GM12878 (cell line): Measurements from ENCODE around the gene NPTX1. TPM values are rescaled to one million over a fixed set of nuclear protein-coding genes. Genes with fewer than 3 reads are reported as not detected.

Experiments
- ATAC-seq: fragments of 200-7000 bp; cut with Tn5 transposase; 3 replicates; pipeline ENCODE4 v1.9.1; 2020; ENCODE audit warnings: mild to moderate bottlenecking, moderate library complexity
- BruUV-seq: library from RNA; stranded (reverse); fragments of 400-500 nt; replicated peaks from 2 replicates; lab custom pipeline; 2021; lab: Mats Ljungman, UMichigan
- CTCF ChIA-PET: fragments of 300-600 bp; sonication (Branson Sonifier 250); formaldehyde crosslinking; extraction: SDS; loops from one replicate; lab custom pipeline; 2021; ENCODE audit warnings: inconsistent platforms; lab: Yijun Ruan, JAX
- POLR2A ChIA-PET: fragments of 350-600 bp; formaldehyde crosslinking; extraction: SDS; loops from one replicate; lab custom pipeline; 2021; ENCODE audit warnings: inconsistent platforms; lab: Charles Lee
- RAD21 ChIA-PET: fragments of 300-600 bp; sonication (Branson Sonifier 250); formaldehyde crosslinking; loops from one replicate; lab custom pipeline; 2023; ENCODE audit warnings: antibody characterized with exemption; ENCODE audit not compliant: unreplicated experiment; lab: Charles Lee
- SMC1A ChIA-PET: fragments of 300-600 bp; sonication (Branson Sonifier 250); formaldehyde crosslinking; loops from one replicate; lab custom pipeline; 2023; ENCODE audit not compliant: unreplicated experiment, uncharacterized antibody; lab: Charles Lee
- DNase-seq: peaks from one replicate; pipeline ENCODE4 v3.0.0-alpha.2; 2011; ENCODE audit warnings: low read depth, low spot score
- FAIRE-seq: peaks from 3 replicates; lab custom pipeline; 2011; peaks lifted over from hg19 to GRCh38; lab: Jason Lieb, UNC
- H2AFZ ChIP-seq: 2 replicates; pipeline ENCODE4 v1.6.0; 2011; ENCODE audit warnings: low read depth, low read length, control low read depth; ENCODE audit not compliant: control insufficient read depth
- H3K27ac ChIP-seq: 2 replicates; pipeline ENCODE4 v1.5.1; 2011; ENCODE audit warnings: control low read depth; ENCODE audit not compliant: control insufficient read depth, insufficient read depth
- H3K27me3 ChIP-seq, 2 experiments: replicated peaks in 1 of 2; 2 replicates each; pipeline versions ENCODE4 v1.6.0 to v1.6.1; 2011; ENCODE audit warnings: low read length in 1 of 2; ENCODE audit not compliant: control insufficient read depth in 2 of 2, insufficient read depth in 2 of 2
- H3K36me3 ChIP-seq, 2 experiments: 2 replicates each; pipeline ENCODE4 v1.5.1; 2011; ENCODE audit warnings: low read length in 1 of 2; ENCODE audit not compliant: control insufficient read depth in 2 of 2, insufficient read depth in 2 of 2
- H3K4me1 ChIP-seq: 2 replicates; pipeline ENCODE4 v1.6.1; 2011; ENCODE audit warnings: mild to moderate bottlenecking, low read length, moderate library complexity, mixed read lengths; ENCODE audit not compliant: control insufficient read depth, insufficient read depth
- H3K4me2 ChIP-seq: 2 replicates; pipeline ENCODE4 v1.6.0; 2011; ENCODE audit warnings: control low read depth; ENCODE audit not compliant: control insufficient read depth, insufficient read depth
- H3K4me3 ChIP-seq: fragments of 200-600 bp; sonication (generic); 2 replicates; pipeline ENCODE4 v1.5.1; 2016
- H3K79me2 ChIP-seq: 2 replicates; pipeline ENCODE4 v1.6.0; 2011; ENCODE audit warnings: low read length; ENCODE audit not compliant: control insufficient read depth, insufficient read depth
- H3K9ac ChIP-seq: 2 replicates; pipeline ENCODE4 v1.8.0; 2011; ENCODE audit warnings: low read length, control low read depth, mixed read lengths; ENCODE audit not compliant: control insufficient read depth, insufficient read depth
- H3K9me3 ChIP-seq: replicated peaks from 3 replicates; pipeline ENCODE4 v1.5.1; 2011; ENCODE audit warnings: mild to moderate bottlenecking, low read length; ENCODE audit not compliant: control insufficient read depth, insufficient read depth
- H4K20me1 ChIP-seq: 2 replicates; pipeline ENCODE4 v1.6.0; 2011; ENCODE audit not compliant: control insufficient read depth, insufficient read depth
- EGR1 ChIP-seq, 2 experiments: IDR thresholded peaks; 1 replicate in 1 of 2; 2 replicates in 1 of 2; pipeline ENCODE4 v1.6.1; 2011 to 2012; ENCODE audit warnings: low read depth in 2 of 2, low read length in 2 of 2, borderline replicate concordance in 1 of 2, mild to moderate bottlenecking in 1 of 2, moderate library complexity in 1 of 2
- IKZF2 ChIP-seq, 2 experiments: fragments of 450-650 bp; IDR thresholded peaks; 2 replicates each; pipeline ENCODE4 v1.6.1; 2017; ENCODE audit warnings: mild to moderate bottlenecking in 2 of 2, moderate library complexity in 2 of 2
- JUND ChIP-seq: IDR thresholded peaks from 2 replicates; pipeline ENCODE4 v1.6.1; 2012; ENCODE audit warnings: low read depth, mild to moderate bottlenecking, low read length, improper control_type of control experiment, moderate library complexity
- NR2C1 ChIP-seq: fragments of 450-650 bp; IDR thresholded peaks from 2 replicates; pipeline ENCODE4 v1.6.1; 2017; ENCODE audit warnings: antibody characterized with exemption, mild to moderate bottlenecking, moderate library complexity
- RAD51 ChIP-seq: fragments of 450-650 bp; IDR thresholded peaks from 2 replicates; pipeline ENCODE4 v1.6.1; 2016; ENCODE audit warnings: moderate library complexity, mild to moderate bottlenecking, inconsistent platforms
- RB1 ChIP-seq: fragments of 450-650 bp; formaldehyde crosslinking; IDR thresholded peaks from 2 replicates; pipeline ENCODE4 v1.6.1; 2017; ENCODE audit warnings: mild to moderate bottlenecking, borderline replicate concordance
- SMC3 ChIP-seq: IDR thresholded peaks from 2 replicates; pipeline ENCODE4 v1.6.1; 2011; ENCODE audit warnings: low read length, improper control_type of control experiment, borderline replicate concordance
- TCF12 ChIP-seq: IDR thresholded peaks from 2 replicates; pipeline ENCODE4 v1.6.1; 2011; ENCODE audit warnings: low read depth, mild to moderate bottlenecking, low read length
- ZNF217 ChIP-seq: fragments of 450-650 bp; IDR thresholded peaks from 2 replicates; pipeline ENCODE4 v1.6.1; 2017; ENCODE audit warnings: antibody characterized with exemption, mild to moderate bottlenecking
- WGBS: methylation state at CpG from one replicate; pipeline ENCODE4 v1.1.6; 2016; ENCODE audit warnings: low lambda C conversion rate; ENCODE audit not compliant: insufficient replicate concordance, insufficient coverage; ENCODE audit errors: missing lambda C conversion rate; 5-methylcytosine and 5-hydroxymethylcytosine counted together
- in situ Hi-C: fragments of 300-500 bp; cut with MboI; formaldehyde crosslinking; loops from 9 replicates; pipeline ENCODE4 v1.14.3; 2018; ENCODE audit warnings: mixed read lengths
- intact Hi-C: fragments of 100-400 bp; cut with micrococcal nuclease; formaldehyde crosslinking; loops from one replicate; pipeline ENCODE4 v1.14.2; 2022; ENCODE audit not compliant: unreplicated experiment
- polyA plus RNA-seq, 11 experiments: library from polyadenylated mRNA; depleted of rRNA in 4 of 11; unstranded in 6 of 11; stranded (reverse) in 5 of 11; fragments of >200 nt; fragmentation: Nextera tagmentation in 4 of 11; fragmentation: Illumina TruSeq in 1 of 11; extraction: Ambion mirVana in 4 of 11; extraction: Trizol in 1 of 11; gene quantifications; 1 replicate in 1 of 11; 2 replicates in 10 of 11; pipeline versions ENCODE4 v1.2.1 to v1.2.3, GENCODE V29; 2011 to 2016; ENCODE audit warnings: inconsistent platforms in 2 of 11, missing spikeins in 2 of 11, low read depth in 1 of 11
- total RNA-seq, 4 experiments: library from RNA; depleted of rRNA in 3 of 4; stranded (reverse); fragments of >200 nt in 3 of 4; fragmentation: Illumina TruSeq in 1 of 4; extraction: Trizol in 1 of 4; gene quantifications; 2 replicates each; pipeline versions ENCODE4 v1.2.1 to v1.2.3, GENCODE V29; 2013 to 2021

NPTX1 gene
- total and polyA plus RNA-seq, 10 of the 15 experiments (the other 5 are each of a cell fraction or from before 2014, with no cell fraction given) = not detected

- FAIRE-seq = no peak
- RAD21 ChIA-PET = interaction anchor here (1.0 to 2.5 kb wide), 5 partner anchors 26 to 551 kb away, joined by 3 to 22 read pairs (median 11); no protein-coding TSS in a partner anchor
- Histone ChIP-seq H3K36me3 (no peaks in the 10 kb centered on the region), H3K9me3 (no peaks in the 10 kb centered on the region), H3K4me1 (peaks cover 3% of the 10 kb centered on the region), H3K27me3 (no peaks in the 10 kb centered on the region; a peak in 1 of 4 replicates), H4K20me1 (no peaks in the 10 kb centered on the region), H3K27ac (no peak overlapping the region), H2AFZ (no peak overlapping the region), H3K4me3 (no peak overlapping the region), H3K79me2 (no peaks in the 10 kb centered on the region), H3K9ac (no peak overlapping the region), H3K4me2 (no peak overlapping the region)
- SMC1A ChIA-PET = interaction anchor here (0.9 to 3.1 kb wide), 3 partner anchors 148 to 309 kb away, joined by 3 to 15 read pairs (median 5); no protein-coding TSS in a partner anchor
- no peak for DNase-seq
- intact Hi-C loops (loop anchor here (10.0 kb wide), 1 partner anchor 306 kb away; no protein-coding TSS in a partner anchor), in situ Hi-C loops (loop anchor here (5.0 kb wide), 2 partner anchors 144 to 554 kb away; no protein-coding TSS in a partner anchor)
- WGBS = 39% methylated on average over 12 of the region's 12 CpGs
- TF ChIP-seq ZNF217 (no peak), TCF12 (no peak), EGR1 (IDR thresholded peaks at IDR 0.05; ENCODE audit: borderline replicate concordance in 1 of 2, low read depth in 2 of 2, low read length in 2 of 2) (no peak), RB1 (no peak), SMC3 (no peak), RAD51 (no peak), JUND (no peak), NR2C1 (no peak), IKZF2 (IDR thresholded peaks at IDR 0.05) (no peak)
- CTCF ChIA-PET = interaction anchor here (0.8 to 5.0 kb wide), 7 partner anchors 148 to 581 kb away, joined by 3 to 61 read pairs (median 6); no protein-coding TSS in a partner anchor
- POLR2A ChIA-PET = no interaction called here
- no peak for ATAC-seq
- no TSS peak for BruUV-seq
Observed at GRCh38 chr17:80428363-80428762, 48.0 kb downstream of the NPTX1 start.
